Fibroblast of lung (primary cell): ENCODE measurements around the gene ZDHHC14. TPM values are rescaled to one million over a fixed set of nuclear protein-coding genes. Genes with fewer than 3 reads are reported as not detected.
"Not testable (repeated sequence)": the region's sequence is repeated elsewhere in the genome, so short reads cannot be mapped to it uniquely, and the experiment has no call there.

Source experiments
- DNase-seq, 2 donors: peaks; one replicate each; pipeline versions ENCODE4 v3.0.0 to v3.0.0-alpha.2; 2010; ENCODE audit warnings: low read depth in 2 of 2
- H2AFZ ChIP-seq: 2 replicates; pipeline ENCODE4 v1.5.1; 2012; ENCODE audit warnings: low read length, control low read depth, inconsistent platforms
- H3K27ac ChIP-seq: 2 replicates; pipeline ENCODE4 v1.5.1; 2011; ENCODE audit warnings: low read length, control low read depth; ENCODE audit not compliant: insufficient read depth
- H3K27me3 ChIP-seq: 2 replicates; pipeline ENCODE4 v1.5.1; 2011; ENCODE audit warnings: mild to moderate bottlenecking, low read length; ENCODE audit not compliant: control insufficient read depth, insufficient read depth
- H3K36me3 ChIP-seq: 2 replicates; pipeline ENCODE4 v1.5.1; 2011; ENCODE audit warnings: low read length; ENCODE audit not compliant: control insufficient read depth, insufficient read depth
- H3K4me1 ChIP-seq: 2 replicates; pipeline ENCODE4 v1.5.1; 2011; ENCODE audit warnings: low read length; ENCODE audit not compliant: control insufficient read depth, insufficient read depth; ENCODE audit errors: extremely low read depth
- H3K4me2 ChIP-seq: 2 replicates; pipeline ENCODE4 v1.5.1; 2011; ENCODE audit warnings: low read length, control low read depth; ENCODE audit not compliant: insufficient read depth; ENCODE audit errors: extremely low read depth
- H3K4me3 ChIP-seq, 4 experiments: fragments of 200-600 bp in 1 of 4; sonication (generic) in 1 of 4; replicated peaks in 1 of 4; 2 replicates each; pipeline ENCODE4 v1.5.1; 2011 to 2016; ENCODE audit warnings: low read length in 4 of 4, low read depth in 3 of 4, mild to moderate bottlenecking in 3 of 4, control low read depth in 2 of 4, inconsistent platforms in 1 of 4, mixed read lengths in 1 of 4; ENCODE audit not compliant: insufficient read depth in 1 of 4; ENCODE audit errors: control extremely low read depth in 1 of 4
- H3K79me2 ChIP-seq: 2 replicates; pipeline ENCODE4 v1.5.1; 2012; ENCODE audit warnings: mild to moderate bottlenecking, low read length, inconsistent platforms; ENCODE audit not compliant: control insufficient read depth, insufficient read depth
- H3K9ac ChIP-seq: 2 replicates; pipeline ENCODE4 v1.5.1; 2011; ENCODE audit warnings: mild to moderate bottlenecking, low read length, control low read depth; ENCODE audit not compliant: insufficient read depth
- H3K9me3 ChIP-seq: 2 replicates; pipeline ENCODE4 v1.5.1; 2012; ENCODE audit warnings: low read depth, low read length; ENCODE audit not compliant: control insufficient read depth, insufficient read depth
- H4K20me1 ChIP-seq: 2 replicates; pipeline ENCODE4 v1.5.1; 2011; ENCODE audit warnings: low read length; ENCODE audit not compliant: control insufficient read depth, insufficient read depth; ENCODE audit errors: extremely low read depth
- CTCF ChIP-seq, 2 donors: IDR thresholded peaks in 1 of 2; conservative IDR thresholded peaks in 1 of 2; 1 replicate in 1 of 2; 2 replicates in 1 of 2; pipeline ENCODE4 v1.5.1; 2011 to 2012; ENCODE audit warnings: low read length in 2 of 2, control low read depth in 1 of 2, inconsistent platforms in 1 of 2, low read depth in 1 of 2, mild to moderate bottlenecking in 1 of 2
- EZH2 ChIP-seq: IDR thresholded peaks from 2 replicates; pipeline ENCODE4 v1.5.1; 2012; ENCODE audit warnings: low read length, control low read depth, mild to moderate bottlenecking; ENCODE audit errors: missing control alignments
- polyA plus RNA-seq, 2 donors: library from polyadenylated mRNA; depleted of rRNA in 1 of 2; stranded (reverse) in 1 of 2; unstranded in 1 of 2; fragments of >200 nt; gene quantifications; 2 replicates each; pipeline ENCODE4 v1.2.1, GENCODE V29; 2011 to 2012; ENCODE audit warnings: missing spikeins in 1 of 2
- total RNA-seq: library from RNA; depleted of rRNA; stranded (reverse); fragments of >200 nt; gene quantifications from 2 replicates; pipeline ENCODE4 v1.2.1, GENCODE V29; 2014

ZDHHC14 gene
- total and polyA plus RNA-seq, 2 donors (not counting 1 experiment from before 2014, with no cell fraction given), result 1.7 to 3.5 TPM

- Histone ChIP-seq H4K20me1 (no peaks in the 10 kb centered on the region), H3K27me3 (no peaks in the 10 kb centered on the region), H3K4me1 (no peaks in the 10 kb centered on the region), H3K9me3 (no peaks in the 10 kb centered on the region), H3K36me3 (no peaks in the 10 kb centered on the region), H2AFZ (no peak overlapping the region), H3K4me2 (no peak overlapping the region), H3K27ac (no peak overlapping the region), H3K9ac (no peak overlapping the region), H3K4me3 (no peak overlapping the region), H3K79me2 (no peaks in the 10 kb centered on the region)
- TF ChIP-seq EZH2 (no peak), CTCF (conservative IDR thresholded peaks at IDR 0.05 in 1 of 2, IDR thresholded peaks at IDR 0.05 in 1 of 2; ENCODE audit: low read depth in 1 of 2, low read length in 2 of 2) (no peak)
- no peak for DNase-seq
Observed at GRCh38 chr6:157462956-157463742, 82.2 kb downstream of the ZDHHC14 start.

GRCh38 chr6:157463743-157464135, 82.7 kb downstream of the ZDHHC14 start:
- not testable (repeated sequence) for H3K4me1 ChIP-seq, H3K27me3 ChIP-seq

GRCh38 chr6:157464653-157465535, 83.9 kb downstream of the ZDHHC14 start:
- Histone ChIP-seq H2AFZ (no peak overlapping the region), H3K4me2 (no peak overlapping the region), H3K27ac (no peak overlapping the region), H3K4me1 (no peaks in the 10 kb centered on the region), H3K36me3 (no peaks in the 10 kb centered on the region), H3K9me3 (no peaks in the 10 kb centered on the region), H3K27me3 (no peaks in the 10 kb centered on the region), H3K79me2 (no peaks in the 10 kb centered on the region), H3K9ac (no peak overlapping the region), H4K20me1 (no peaks in the 10 kb centered on the region), H3K4me3 (no peak overlapping the region)
- no peak for DNase-seq
- TF ChIP-seq EZH2 (no peak), CTCF (conservative IDR thresholded peaks at IDR 0.05 in 1 of 2, IDR thresholded peaks at IDR 0.05 in 1 of 2; ENCODE audit: low read depth in 1 of 2, low read length in 2 of 2) (no peak)

More at GRCh38 chr6:157463743-157464135, 82.7 kb downstream of the ZDHHC14 start:
- not testable (repeated sequence) for H3K4me2 ChIP-seq, H3K36me3 ChIP-seq, DNase-seq, H3K79me2 ChIP-seq, H4K20me1 ChIP-seq, H3K27ac ChIP-seq, H3K9me3 ChIP-seq, H3K4me3 ChIP-seq, H3K9ac ChIP-seq, H2AFZ ChIP-seq
